ENCODE data around the gene ADAM17. TPM values are rescaled to one million over a fixed set of nuclear protein-coding genes. Genes with fewer than 3 reads are reported as not detected.
"Not testable (repeated sequence)": the region's sequence is repeated elsewhere in the genome, so short reads cannot be mapped to it uniquely, and the experiment has no call there.

The ADAM17 gene
- total and polyA plus RNA-seq, 2 donors (not counting 1 experiment from before 2014, with no cell fraction given): 12.3 to 69.9 TPM

- peaks cover 22% of the 10 kb centered on the region for H3K4me1 ChIP-seq (ENCODE audit: control insufficient read depth, extremely low read depth, insufficient read depth, low read length)
Observed at GRCh38 chr2:9556121-9556743, 602 bp upstream of the ADAM17 start.

GRCh38 chr2:9554921-9555296 lies 721 bp downstream of the ADAM17 start:
- Histone ChIP-seq H3K4me3 (replicated peaks in 1 of 4; ENCODE audit: control extremely low read depth in 1 of 4, insufficient read depth in 1 of 4, low read depth in 3 of 4, low read length in 4 of 4) (peak overlapping the region; percentile 61 to 94 (median 90)), H2AFZ (ENCODE audit: low read length) (peak overlapping the region; percentile 36), H3K27ac (ENCODE audit: insufficient read depth, low read length) (peak overlapping the region; percentile 92), H3K79me2 (ENCODE audit: control insufficient read depth, insufficient read depth, low read length) (peaks cover 52% of the 10 kb centered on the region), H3K9me3 (ENCODE audit: control insufficient read depth, insufficient read depth, low read depth, low read length) (no peaks in the 10 kb centered on the region), H3K36me3 (ENCODE audit: control insufficient read depth, insufficient read depth, low read length) (no peaks in the 10 kb centered on the region), H3K9ac (ENCODE audit: insufficient read depth, low read length) (peak overlapping the region; percentile 98), H4K20me1 (ENCODE audit: control insufficient read depth, extremely low read depth, insufficient read depth, low read length) (peaks cover 2% of the 10 kb centered on the region), H3K27me3 (ENCODE audit: control insufficient read depth, insufficient read depth, low read length) (no peaks in the 10 kb centered on the region), H3K4me2 (ENCODE audit: extremely low read depth, insufficient read depth, low read length) (peak overlapping the region; percentile 99), H3K4me1 (ENCODE audit: control insufficient read depth, extremely low read depth, insufficient read depth, low read length) (peaks cover 22% of the 10 kb centered on the region)
- peak; percentile 86 to 92 for DNase-seq (ENCODE audit: low read depth in 2 of 2)
- TF ChIP-seq EZH2 (IDR thresholded peaks at IDR 0.05; ENCODE audit: low read length, missing control alignments) (no peak), CTCF (conservative IDR thresholded peaks at IDR 0.05 in 1 of 2, IDR thresholded peaks at IDR 0.05 in 1 of 2; ENCODE audit: low read depth in 1 of 2, low read length in 2 of 2) (no peak)

More at GRCh38 chr2:9556121-9556743, 602 bp upstream of the ADAM17 start:
- Histone ChIP-seq H3K9ac (ENCODE audit: insufficient read depth, low read length) (peak overlapping the region; percentile 98), H3K4me3 (replicated peaks in 1 of 4; ENCODE audit: control extremely low read depth in 1 of 4, insufficient read depth in 1 of 4, low read depth in 3 of 4, low read length in 4 of 4) (peak overlapping the region; percentile 83 to 96 (median 92)), H3K79me2 (ENCODE audit: control insufficient read depth, insufficient read depth, low read length) (peaks cover 40% of the 10 kb centered on the region), H3K36me3 (ENCODE audit: control insufficient read depth, insufficient read depth, low read length) (no peaks in the 10 kb centered on the region), H3K27ac (ENCODE audit: insufficient read depth, low read length) (peak overlapping the region; percentile 92), H3K9me3 (ENCODE audit: control insufficient read depth, insufficient read depth, low read depth, low read length) (no peaks in the 10 kb centered on the region), H3K4me2 (ENCODE audit: extremely low read depth, insufficient read depth, low read length) (peak overlapping the region; percentile 98), H2AFZ (ENCODE audit: low read length) (peak overlapping the region; percentile 64), H3K27me3 (ENCODE audit: control insufficient read depth, insufficient read depth, low read length) (no peaks in the 10 kb centered on the region), H4K20me1 (ENCODE audit: control insufficient read depth, extremely low read depth, insufficient read depth, low read length) (peaks cover 2% of the 10 kb centered on the region)
- no peak for TF ChIP-seq CTCF (conservative IDR thresholded peaks at IDR 0.05 in 1 of 2, IDR thresholded peaks at IDR 0.05 in 1 of 2; ENCODE audit: low read depth in 1 of 2, low read length in 2 of 2)
- TF ChIP-seq EZH2 (IDR thresholded peaks at IDR 0.05; ENCODE audit: low read length, missing control alignments): no peak
- peak; percentile 33 to 54 for DNase-seq (ENCODE audit: low read depth in 2 of 2)

- Histone ChIP-seq H3K9ac (ENCODE audit: insufficient read depth, low read length) (no peak overlapping the region), H3K9me3 (ENCODE audit: control insufficient read depth, insufficient read depth, low read depth, low read length) (no peaks in the 10 kb centered on the region), H3K36me3 (ENCODE audit: control insufficient read depth, insufficient read depth, low read length) (no peaks in the 10 kb centered on the region), H3K27me3 (ENCODE audit: control insufficient read depth, insufficient read depth, low read length) (no peaks in the 10 kb centered on the region), H2AFZ (ENCODE audit: low read length) (no peak overlapping the region), H3K4me3 (replicated peaks in 1 of 4; ENCODE audit: control extremely low read depth in 1 of 4, insufficient read depth in 1 of 4, low read depth in 3 of 4, low read length in 4 of 4) (peak overlapping the region; percentile 21 to 43 (median 28)), H3K79me2 (ENCODE audit: control insufficient read depth, insufficient read depth, low read length) (peaks cover 73% of the 10 kb centered on the region), H3K4me1 (ENCODE audit: control insufficient read depth, extremely low read depth, insufficient read depth, low read length) (peaks cover 24% of the 10 kb centered on the region), H3K27ac (ENCODE audit: insufficient read depth, low read length) (peak overlapping the region; percentile 64), H3K4me2 (ENCODE audit: extremely low read depth, insufficient read depth, low read length) (peak overlapping the region; percentile 58), H4K20me1 (ENCODE audit: control insufficient read depth, extremely low read depth, insufficient read depth, low read length) (peaks cover 2% of the 10 kb centered on the region)
- no peak for TF ChIP-seq CTCF (conservative IDR thresholded peaks at IDR 0.05 in 1 of 2, IDR thresholded peaks at IDR 0.05 in 1 of 2; ENCODE audit: low read depth in 1 of 2, low read length in 2 of 2)
- TF ChIP-seq EZH2 (IDR thresholded peaks at IDR 0.05; ENCODE audit: low read length, missing control alignments): no peak
- peak; percentile 79 to 97 for DNase-seq (ENCODE audit: low read depth in 2 of 2)
Observed at GRCh38 chr2:9552219-9553178, 3.1 kb downstream of the ADAM17 start.

GRCh38 chr2:9550859-9551391 lies 4.7 kb downstream of the ADAM17 start:
- not testable (repeated sequence) for H3K27ac ChIP-seq (ENCODE audit: insufficient read depth, low read length); DNase-seq (ENCODE audit: low read depth in 2 of 2)

More at GRCh38 chr2:9550859-9551391, 4.7 kb downstream of the ADAM17 start:
- not testable (repeated sequence) for H2AFZ ChIP-seq (ENCODE audit: low read length); H3K4me2 ChIP-seq (ENCODE audit: extremely low read depth, insufficient read depth, low read length); H3K9ac ChIP-seq (ENCODE audit: insufficient read depth, low read length); H3K27me3 ChIP-seq (ENCODE audit: control insufficient read depth, insufficient read depth, low read length); H3K4me3 ChIP-seq (replicated peaks in 1 of 4; ENCODE audit: control extremely low read depth in 1 of 4, insufficient read depth in 1 of 4, low read depth in 3 of 4, low read length in 4 of 4); H3K36me3 ChIP-seq (ENCODE audit: control insufficient read depth, insufficient read depth, low read length); H3K9me3 ChIP-seq (ENCODE audit: control insufficient read depth, insufficient read depth, low read depth, low read length); H4K20me1 ChIP-seq (ENCODE audit: control insufficient read depth, extremely low read depth, insufficient read depth, low read length)
- Histone ChIP-seq H3K4me1 (ENCODE audit: control insufficient read depth, extremely low read depth, insufficient read depth, low read length) (peaks cover 23% of the 10 kb centered on the region), H3K79me2 (ENCODE audit: control insufficient read depth, insufficient read depth, low read length) (peaks cover 76% of the 10 kb centered on the region)

Data from fibroblast of lung (primary cell).